ENCODE results near the gene MARK2. TPM values are rescaled to one million over a fixed set of nuclear protein-coding genes. Genes with fewer than 3 reads are reported as not detected.
"Not testable (repeated sequence)": the region's sequence is repeated elsewhere in the genome, so short reads cannot be mapped to it uniquely, and the experiment has no call there.

MARK2 gene
- total RNA-seq: 44.7 and 46.0 TPM in 2 replicates

GRCh38 chr11:63838678-63839507 lies at the start of gene MARK2:
Gene MARK2, plus strand, starts transcription at chr11:63839110. Its CDS starts 397 bp downstream, at chr11:63839507.
- H3K4me1 Mint-ChIP-seq (ENCODE audit: low read depth): peaks cover 59% of the 10 kb centered on the region
- peaks cover 25% of the 10 kb centered on the region for H3K36me3 Mint-ChIP-seq (ENCODE audit: low read depth)
- intact Hi-C loops (cut with micrococcal nuclease): loop anchor here (1.0 kb wide), 12 partner anchors 26 to 466 kb away; partner anchors contain the start of genes COX8A, ESRRA, RTN3 and SPINDOC
- peak within 1 kb of the TSS; percentile 83 for H3K27ac Mint-ChIP-seq
- peak within 1 kb of the TSS; percentile 88 for H3K4me3 Mint-ChIP-seq
- DNase-seq (ENCODE audit: low spot score): peak; percentile 99
- H3K27me3 Mint-ChIP-seq (ENCODE audit: insufficient read depth): peaks cover 5% of the 10 kb centered on the region
- H3K9me3 Mint-ChIP-seq: no peaks in the 10 kb centered on the region

DNA sequence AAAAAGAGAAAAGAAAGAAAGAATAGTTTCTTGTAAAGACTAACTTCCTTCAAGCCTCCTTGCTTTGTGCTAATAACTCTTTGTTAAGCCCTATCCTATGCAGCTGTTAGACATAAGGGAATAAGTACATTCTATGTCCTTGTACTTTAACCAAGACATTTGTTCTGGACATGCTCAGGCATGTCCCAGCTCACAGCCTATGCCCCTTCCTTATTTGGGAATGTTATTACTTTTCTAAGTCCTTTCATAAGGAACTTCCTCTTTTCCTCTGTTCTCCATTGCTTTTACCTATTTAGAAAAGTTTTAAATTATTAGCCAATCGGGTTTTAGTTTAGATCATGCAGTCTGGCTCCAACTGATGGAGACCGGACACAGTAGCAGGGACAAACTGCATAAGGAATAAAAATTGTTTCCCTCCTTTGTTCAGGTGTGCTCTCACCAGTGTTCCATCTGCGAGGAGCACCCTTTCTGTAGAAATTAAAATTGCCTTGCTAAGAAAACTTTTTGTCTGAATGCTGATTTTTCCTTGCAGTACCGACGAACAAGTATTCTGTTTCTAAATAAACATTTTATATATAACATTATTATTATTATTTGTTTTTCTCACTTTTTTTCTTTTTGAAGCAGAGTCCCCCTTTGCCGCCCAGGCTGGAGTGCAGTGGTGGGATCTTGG lies 47.3 kb upstream of the MARK2 start:
- Mint-ChIP-seq H3K36me3 (ENCODE audit: low read depth) (no peaks in the 10 kb centered on the region), H3K4me3 (no peak overlapping the region), H3K27ac (no peak overlapping the region), H3K27me3 (ENCODE audit: insufficient read depth) (peaks cover 4% of the 10 kb centered on the region), H3K4me1 (ENCODE audit: low read depth) (no peaks in the 10 kb centered on the region), H3K9me3 (peaks cover 16% of the 10 kb centered on the region)
- intact Hi-C loops (cut with micrococcal nuclease): no loop called here
- no peak for DNase-seq (ENCODE audit: low spot score)

- no peak for DNase-seq (ENCODE audit: low spot score)
- intact Hi-C loops (cut with micrococcal nuclease): no loop called here
- peaks cover 16% of the 10 kb centered on the region for H3K9me3 Mint-ChIP-seq
- no peaks in the 10 kb centered on the region for H3K4me1 Mint-ChIP-seq (ENCODE audit: low read depth)
- no peak overlapping the region for H3K27ac Mint-ChIP-seq
- no peak overlapping the region for H3K4me3 Mint-ChIP-seq
- peaks cover 2% of the 10 kb centered on the region for H3K27me3 Mint-ChIP-seq (ENCODE audit: insufficient read depth)
- H3K36me3 Mint-ChIP-seq (ENCODE audit: low read depth): no peaks in the 10 kb centered on the region
These were observed 45.7 kb upstream of the MARK2 start for GRCh38 chr11:63793161-63793560.

DNA sequence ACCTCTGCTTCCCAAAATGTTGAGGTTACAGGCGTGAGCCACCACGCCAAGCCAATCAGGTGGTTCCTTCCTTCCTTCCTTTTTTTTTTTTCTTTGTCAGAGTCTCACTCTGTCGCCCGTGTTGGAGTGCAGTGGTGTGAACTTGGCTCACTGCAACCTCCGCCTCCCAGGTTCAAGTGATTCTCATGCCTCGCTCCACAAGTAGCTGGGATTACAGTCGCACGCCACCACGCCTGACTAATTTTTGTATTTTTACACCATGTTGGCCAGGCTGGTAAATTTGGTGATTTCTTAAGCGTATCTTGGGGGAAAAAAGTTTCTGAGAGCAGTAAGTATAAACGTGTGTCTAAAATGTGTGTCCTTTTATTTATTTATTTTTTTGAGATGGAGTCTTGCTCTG lies 43.8 kb upstream of the MARK2 start:
- Mint-ChIP-seq H3K27me3 (ENCODE audit: insufficient read depth) (peaks cover 2% of the 10 kb centered on the region), H3K36me3 (ENCODE audit: low read depth) (no peaks in the 10 kb centered on the region), H3K4me1 (ENCODE audit: low read depth) (no peaks in the 10 kb centered on the region), H3K27ac (no peak overlapping the region), H3K4me3 (no peak overlapping the region), H3K9me3 (peaks cover 16% of the 10 kb centered on the region)
- intact Hi-C loops (cut with micrococcal nuclease): no loop called here
- no peak for DNase-seq (ENCODE audit: low spot score)

GRCh38 chr11:63800921-63801320 lies 38.0 kb upstream of the MARK2 start:
- Mint-ChIP-seq H3K36me3 (ENCODE audit: low read depth) (no peaks in the 10 kb centered on the region), H3K4me1 (ENCODE audit: low read depth) (no peaks in the 10 kb centered on the region), H3K4me3 (no peak overlapping the region), H3K27ac (no peak overlapping the region), H3K27me3 (ENCODE audit: insufficient read depth) (peaks cover 3% of the 10 kb centered on the region), H3K9me3 (no peaks in the 10 kb centered on the region)
- intact Hi-C loops (cut with micrococcal nuclease): no loop called here
- no peak for DNase-seq (ENCODE audit: low spot score)

DNA sequence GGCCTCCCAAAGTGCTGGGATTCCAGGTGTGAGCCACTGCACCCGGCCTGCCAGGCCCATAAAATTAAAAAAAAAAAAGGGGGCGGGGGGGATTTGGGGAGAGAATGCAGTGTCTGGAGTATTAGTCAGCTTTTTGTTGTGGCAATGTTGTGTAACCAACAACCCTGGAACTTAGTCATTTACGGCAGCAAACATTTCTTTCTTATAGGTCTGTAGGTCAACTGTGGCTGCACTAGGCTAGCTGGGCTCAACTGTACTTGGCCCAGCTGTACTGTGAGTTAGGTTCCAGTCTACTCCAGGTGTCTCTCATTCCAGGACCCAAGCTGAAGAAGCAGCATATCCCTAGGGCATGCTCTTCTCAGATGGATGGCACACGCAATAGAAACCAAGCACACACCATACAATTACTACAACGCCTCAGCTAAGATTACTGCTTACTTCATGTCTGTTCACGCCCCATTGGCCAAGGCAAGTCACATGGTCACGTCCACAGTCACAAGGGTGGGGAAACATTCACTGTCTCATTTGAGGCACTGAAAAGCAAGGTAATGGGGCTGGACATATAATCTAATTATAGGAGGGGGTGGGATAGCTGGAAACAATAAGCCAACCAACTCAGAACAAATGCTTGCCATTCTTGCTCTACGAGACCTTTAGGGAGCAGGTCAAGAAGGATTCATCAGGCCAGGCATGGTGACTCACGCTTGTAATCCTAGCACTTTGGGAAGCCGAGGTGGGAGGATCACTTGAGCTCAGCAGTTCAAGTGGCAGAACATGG lies 36.1 kb upstream of the MARK2 start:
- Mint-ChIP-seq H3K36me3 (ENCODE audit: low read depth) (no peaks in the 10 kb centered on the region), H3K4me3 (no peak overlapping the region), H3K27me3 (ENCODE audit: insufficient read depth) (peaks cover 3% of the 10 kb centered on the region), H3K4me1 (ENCODE audit: low read depth) (no peaks in the 10 kb centered on the region), H3K27ac (no peak overlapping the region), H3K9me3 (no peaks in the 10 kb centered on the region)
- intact Hi-C loops (cut with micrococcal nuclease): no loop called here
- DNase-seq (ENCODE audit: low spot score): no peak

DNA sequence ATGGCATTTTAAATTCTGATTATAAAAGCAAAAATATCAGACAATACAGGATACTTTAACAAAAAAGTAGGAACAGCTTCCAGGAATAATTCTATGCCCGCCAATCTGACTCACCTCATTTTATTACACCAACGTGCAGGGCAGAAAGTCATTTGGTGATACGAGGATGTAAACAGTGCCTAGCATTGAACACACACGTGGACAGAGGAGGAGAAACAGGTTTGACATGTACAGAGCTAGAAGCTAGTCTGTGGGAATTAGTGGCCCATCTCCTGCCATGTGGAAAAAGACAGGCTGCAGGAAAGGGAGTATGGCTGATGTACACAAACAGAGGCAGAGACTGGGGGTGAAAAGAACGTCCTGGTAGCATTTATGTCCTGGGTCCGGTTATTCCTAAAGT lies 34.7 kb upstream of the MARK2 start:
- Mint-ChIP-seq H3K27me3 (ENCODE audit: insufficient read depth) (peaks cover 3% of the 10 kb centered on the region), H3K36me3 (ENCODE audit: low read depth) (no peaks in the 10 kb centered on the region), H3K4me3 (no peak overlapping the region), H3K27ac (no peak overlapping the region), H3K9me3 (no peaks in the 10 kb centered on the region), H3K4me1 (ENCODE audit: low read depth) (no peaks in the 10 kb centered on the region)
- intact Hi-C loops (cut with micrococcal nuclease): no loop called here
- no peak for DNase-seq (ENCODE audit: low spot score)

GRCh38 chr11:63805844-63806415 lies 33.0 kb upstream of the MARK2 start:
- no peak overlapping the region for H3K4me3 Mint-ChIP-seq
- DNase-seq (ENCODE audit: low spot score): no peak
- no peaks in the 10 kb centered on the region for H3K36me3 Mint-ChIP-seq (ENCODE audit: low read depth)
- intact Hi-C loops (cut with micrococcal nuclease): no loop called here
- H3K27ac Mint-ChIP-seq: no peak overlapping the region
- no peaks in the 10 kb centered on the region for H3K9me3 Mint-ChIP-seq
- H3K27me3 Mint-ChIP-seq (ENCODE audit: insufficient read depth): peaks cover 3% of the 10 kb centered on the region
- peaks cover 4% of the 10 kb centered on the region for H3K4me1 Mint-ChIP-seq (ENCODE audit: low read depth)

DNA sequence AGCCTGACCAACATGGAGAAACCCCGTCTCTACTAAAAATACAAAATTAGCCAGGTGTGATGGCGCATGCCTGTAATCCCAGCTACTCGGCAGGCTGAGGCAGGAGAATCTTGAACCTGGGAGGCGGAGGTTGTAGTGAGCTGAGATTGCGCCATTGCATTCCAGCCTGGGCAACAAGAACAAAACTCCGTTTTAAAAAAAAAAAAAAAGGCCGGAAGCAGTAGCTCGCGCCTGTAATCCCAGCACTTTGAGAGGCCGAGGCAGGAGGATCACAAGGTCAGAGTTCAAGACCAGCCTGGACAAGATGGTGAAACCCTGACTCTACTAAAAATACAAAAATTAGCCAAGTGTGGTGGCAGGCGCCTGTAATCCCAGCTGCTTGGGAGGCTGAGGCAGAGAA lies 28.5 kb upstream of the MARK2 start:
- not testable (repeated sequence) for H3K36me3 Mint-ChIP-seq (ENCODE audit: low read depth)

GRCh38 chr11:63811522-63811921 lies 27.4 kb upstream of the MARK2 start:
- DNase-seq (ENCODE audit: low spot score): no peak
- intact Hi-C loops (cut with micrococcal nuclease): no loop called here
- H3K27ac Mint-ChIP-seq: no peak overlapping the region
- H3K4me3 Mint-ChIP-seq: peak overlapping the region; percentile 74
- H3K4me1 Mint-ChIP-seq (ENCODE audit: low read depth): peaks cover 28% of the 10 kb centered on the region
- H3K36me3 Mint-ChIP-seq (ENCODE audit: low read depth): peaks cover 14% of the 10 kb centered on the region
- no peaks in the 10 kb centered on the region for H3K9me3 Mint-ChIP-seq
- no peaks in the 10 kb centered on the region for H3K27me3 Mint-ChIP-seq (ENCODE audit: insufficient read depth)

More for the DNA sequence above, 28.5 kb upstream of the MARK2 start:
- intact Hi-C loops (cut with micrococcal nuclease); H3K4me3 Mint-ChIP-seq; H3K9me3 Mint-ChIP-seq; DNase-seq (ENCODE audit: low spot score); H3K27ac Mint-ChIP-seq; H3K27me3 Mint-ChIP-seq (ENCODE audit: insufficient read depth): not testable (repeated sequence)
- H3K4me1 Mint-ChIP-seq (ENCODE audit: low read depth): peaks cover 18% of the 10 kb centered on the region

- intact Hi-C loops (cut with micrococcal nuclease): loop anchor here (1.0 to 2.0 kb wide), 5 partner anchors 25 to 132 kb away; partner anchors contain the start of gene RTN3
- Mint-ChIP-seq H3K9me3 (no peaks in the 10 kb centered on the region), H3K36me3 (ENCODE audit: low read depth) (peaks cover 22% of the 10 kb centered on the region)
These were observed 25.8 kb upstream of the MARK2 start, which contains the start of gene SPINDOC for GRCh38 chr11:63813035-63813562. Gene SPINDOC, plus strand, starts transcription at chr11:63813456. Its CDS starts 231 bp downstream, at chr11:63813687.

More at GRCh38 chr11:63813035-63813562, 25.8 kb upstream of the MARK2 start, which contains the start of gene SPINDOC:
- DNase-seq (ENCODE audit: low spot score): peak; percentile 78
- H3K4me3 Mint-ChIP-seq: peak within 1 kb of the TSS; percentile 88
- H3K27ac Mint-ChIP-seq: peak within 1 kb of the TSS; percentile 55
- H3K27me3 Mint-ChIP-seq (ENCODE audit: insufficient read depth): no peaks in the 10 kb centered on the region
- peaks cover 34% of the 10 kb centered on the region for H3K4me1 Mint-ChIP-seq (ENCODE audit: low read depth)

Measured in activated T-helper 1 cell treated with anti-CD3 and anti-CD28 coated beads, Interleukin-12 subunit alpha, Interleukin-12 subunit beta, Interleukin-2, Interleukin-4 antibody, amounts not matched to agents 30 ng/mL and 10 ng/mL and 1 ng/mL, durations not matched to agents 14 hours and 24 hours and 36 hours (primary cell).